AG08395 (cell line): ENCODE data around the gene TRMT2A.
"Not testable (repeated sequence)": the region's sequence is repeated elsewhere in the genome, so short reads cannot be mapped to it uniquely, and the experiment has no call there.

Source experiments
- DNase-seq: peaks from one replicate; pipeline ENCODE4 v3.0.0; 2012; ENCODE audit warnings: mixed read lengths, low spot score

TRMT2A gene, protein sequence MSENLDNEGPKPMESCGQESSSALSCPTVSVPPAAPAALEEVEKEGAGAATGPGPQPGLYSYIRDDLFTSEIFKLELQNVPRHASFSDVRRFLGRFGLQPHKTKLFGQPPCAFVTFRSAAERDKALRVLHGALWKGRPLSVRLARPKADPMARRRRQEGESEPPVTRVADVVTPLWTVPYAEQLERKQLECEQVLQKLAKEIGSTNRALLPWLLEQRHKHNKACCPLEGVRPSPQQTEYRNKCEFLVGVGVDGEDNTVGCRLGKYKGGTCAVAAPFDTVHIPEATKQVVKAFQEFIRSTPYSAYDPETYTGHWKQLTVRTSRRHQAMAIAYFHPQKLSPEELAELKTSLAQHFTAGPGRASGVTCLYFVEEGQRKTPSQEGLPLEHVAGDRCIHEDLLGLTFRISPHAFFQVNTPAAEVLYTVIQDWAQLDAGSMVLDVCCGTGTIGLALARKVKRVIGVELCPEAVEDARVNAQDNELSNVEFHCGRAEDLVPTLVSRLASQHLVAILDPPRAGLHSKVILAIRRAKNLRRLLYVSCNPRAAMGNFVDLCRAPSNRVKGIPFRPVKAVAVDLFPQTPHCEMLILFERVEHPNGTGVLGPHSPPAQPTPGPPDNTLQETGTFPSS

DNA sequence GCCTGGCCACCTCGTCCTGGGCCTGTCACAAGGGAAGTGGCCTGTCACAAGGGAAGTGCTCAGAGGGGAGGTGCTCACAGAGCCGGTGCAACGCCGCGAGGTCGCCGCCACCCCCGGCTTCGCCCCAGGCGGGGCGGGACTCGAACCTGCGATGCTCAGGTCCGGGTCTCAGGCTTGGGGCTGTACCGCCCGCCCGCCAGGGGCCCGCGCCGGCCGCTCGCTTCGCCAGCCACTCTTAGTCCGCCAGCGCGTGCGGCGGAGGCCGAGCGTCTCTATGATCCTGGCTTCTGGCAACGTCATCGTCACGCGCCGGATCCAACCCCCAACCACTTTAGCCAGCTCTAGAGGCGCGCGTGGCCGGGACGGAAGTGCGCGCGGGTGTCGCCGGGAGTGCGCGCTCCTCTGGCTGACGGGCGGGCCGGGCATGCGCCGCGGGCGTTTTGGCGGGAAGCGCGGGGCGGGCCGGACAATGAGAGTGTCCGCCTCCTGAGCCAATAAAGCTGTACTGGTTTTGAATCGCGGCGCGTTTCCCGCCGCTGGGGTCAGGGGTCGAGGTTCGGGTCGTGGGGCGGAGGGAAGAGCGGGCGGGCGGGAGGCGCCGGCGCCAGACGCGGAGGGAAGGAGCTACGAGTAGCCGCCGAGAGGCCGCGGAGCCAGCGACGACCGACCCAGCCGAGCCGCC, at the start of gene TRMT2A:
Gene TRMT2A, minus strand, starts transcription at position 276 of the 682 bp plus-strand sequence. CDS start 320 bp downstream, outside the sequence.
- DNase-seq: peak; percentile 99

DNA sequence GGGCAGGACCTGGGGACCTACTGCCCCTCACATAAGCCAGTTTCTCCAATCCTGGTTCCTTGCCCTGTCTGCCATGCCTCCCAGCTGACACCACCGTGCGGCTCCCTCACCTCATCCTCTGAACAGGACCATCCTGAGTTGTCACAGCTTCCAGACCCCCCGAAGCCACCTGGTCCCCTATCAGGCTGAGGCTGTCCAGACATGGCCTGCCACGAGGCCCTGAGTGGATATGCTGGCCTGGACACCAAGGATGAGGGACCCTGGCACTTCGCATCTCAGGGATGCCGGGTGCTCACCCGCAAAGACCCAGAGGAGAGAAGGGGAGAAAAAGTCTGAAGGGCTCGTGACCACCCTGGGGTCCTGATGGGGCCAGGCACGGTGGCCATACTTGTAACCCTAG, 49.7 kb upstream of the TRMT2A start:
- DNase-seq: no peak

DNA sequence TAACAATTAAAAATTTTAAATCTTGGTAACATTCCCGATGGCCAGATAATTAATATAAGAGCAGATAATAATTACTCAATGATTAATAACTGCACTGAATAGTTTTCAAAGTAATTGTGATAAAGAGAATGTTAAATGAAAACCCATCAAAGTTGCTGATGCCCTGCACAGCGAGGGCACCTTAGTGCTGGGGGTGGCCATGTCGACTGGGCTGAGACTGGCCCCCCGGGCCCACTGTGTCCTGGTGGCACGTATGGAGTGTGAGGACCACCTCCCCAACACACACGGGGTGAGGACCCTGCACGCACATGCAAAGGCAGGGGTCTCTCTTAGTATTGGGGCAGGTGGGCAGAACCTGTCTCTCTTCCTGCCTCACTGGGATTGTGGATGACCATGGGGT, 48.9 kb upstream of the TRMT2A start:
- no peak for DNase-seq

DNA sequence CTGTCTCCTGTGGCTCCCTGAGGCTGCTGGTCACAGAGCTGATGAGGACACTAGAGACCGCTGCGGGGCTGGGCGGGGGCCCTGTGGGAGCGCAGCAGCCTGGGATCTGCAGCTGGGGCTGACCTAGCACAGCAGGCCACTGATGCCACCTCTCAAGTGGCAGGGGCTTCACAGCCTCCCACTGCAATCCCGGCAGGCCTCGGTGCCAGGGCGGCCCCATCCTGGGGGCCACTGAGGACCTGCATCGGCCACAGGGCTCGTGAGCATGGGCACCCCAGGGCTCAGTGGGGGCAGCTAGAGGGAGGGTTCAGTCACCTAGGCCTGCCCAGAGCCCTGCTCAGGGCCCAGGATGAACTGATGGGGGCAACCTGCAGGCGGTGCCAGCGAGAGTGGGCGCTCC, 48.4 kb upstream of the TRMT2A start:
- DNase-seq: no peak

DNA sequence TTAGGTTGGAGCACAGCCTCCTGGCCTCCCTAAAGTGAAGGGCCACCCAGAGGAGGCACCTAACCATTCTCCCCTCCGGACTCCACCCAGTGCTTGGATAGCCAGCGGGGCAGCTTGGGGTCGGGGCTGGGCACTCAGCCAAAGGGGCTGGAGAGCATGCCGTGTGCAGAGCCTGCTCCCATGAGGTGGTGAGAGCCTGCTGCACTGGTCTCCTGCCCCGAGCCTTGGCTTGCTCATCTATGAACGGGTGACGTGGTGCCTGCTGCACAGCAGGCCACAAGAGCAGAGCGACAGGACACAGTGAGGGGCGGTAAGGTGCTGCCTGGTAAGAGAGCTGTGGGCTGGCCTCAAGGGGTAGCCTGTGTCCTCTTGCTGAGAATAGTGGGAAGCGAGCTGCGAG, 47.8 kb upstream of the TRMT2A start:
- DNase-seq: no peak

DNA sequence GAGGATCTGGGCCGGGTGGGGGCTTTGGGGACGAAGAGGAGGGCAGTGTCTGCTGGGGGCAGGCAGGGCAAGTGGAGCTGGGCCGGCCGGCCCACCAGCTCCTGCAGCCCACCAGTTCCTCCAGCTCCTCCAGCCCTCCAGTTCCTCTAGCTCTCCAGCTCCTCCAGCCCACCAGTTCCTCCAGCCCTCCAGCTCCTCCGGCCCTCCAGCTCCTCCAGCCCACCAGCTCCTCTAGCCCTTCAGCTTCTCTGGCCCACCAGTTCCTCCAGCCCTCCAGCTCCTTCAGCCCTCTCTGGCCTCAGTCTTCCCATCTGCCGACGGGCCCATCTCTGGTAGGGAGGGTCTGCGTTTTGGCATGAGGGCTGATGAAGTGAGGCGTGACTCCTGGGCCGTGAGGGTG, 43.0 kb upstream of the TRMT2A start:
- DNase-seq: no peak

DNA sequence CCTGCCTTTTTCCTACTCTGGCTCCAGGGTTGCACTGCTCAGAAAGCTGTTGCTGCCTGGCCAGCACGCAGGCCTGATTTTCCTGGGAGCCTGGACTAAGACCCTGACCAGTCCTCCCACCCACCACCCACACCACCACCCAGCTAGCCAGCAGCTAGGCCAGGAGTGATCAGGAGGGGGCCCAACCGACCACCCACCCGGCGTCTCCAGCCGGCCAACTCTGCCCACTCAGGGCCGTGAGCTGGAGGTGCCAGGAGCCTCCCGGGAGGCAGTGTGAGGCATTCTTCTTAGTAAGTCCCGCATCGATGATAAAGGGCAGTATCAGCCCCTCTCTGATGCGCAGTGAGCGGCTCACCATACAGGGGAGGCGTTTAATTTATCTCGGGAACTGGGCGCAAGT, 42.5 kb upstream of the TRMT2A start:
- not testable (repeated sequence) for DNase-seq

DNA sequence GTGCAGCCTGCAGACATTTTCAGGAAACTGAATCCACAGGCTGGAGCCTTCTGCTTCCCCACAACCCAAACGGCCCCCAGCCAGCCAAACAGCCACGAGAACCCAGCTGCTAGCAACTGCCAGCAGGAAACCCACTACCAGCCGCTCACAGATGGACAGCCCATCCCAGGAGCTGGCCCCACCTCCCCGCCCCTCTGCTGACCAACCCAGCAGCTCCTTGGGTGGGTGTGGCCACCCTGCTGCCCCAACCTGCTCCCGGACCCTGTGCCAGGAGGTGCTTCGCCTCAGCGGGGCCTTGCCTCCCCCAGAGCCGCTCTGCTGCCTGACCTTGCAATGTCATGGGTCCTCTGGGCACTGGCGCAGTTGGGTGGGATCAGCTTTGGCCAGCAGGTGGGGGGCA, 42.0 kb upstream of the TRMT2A start:
- DNase-seq: no peak

DNA sequence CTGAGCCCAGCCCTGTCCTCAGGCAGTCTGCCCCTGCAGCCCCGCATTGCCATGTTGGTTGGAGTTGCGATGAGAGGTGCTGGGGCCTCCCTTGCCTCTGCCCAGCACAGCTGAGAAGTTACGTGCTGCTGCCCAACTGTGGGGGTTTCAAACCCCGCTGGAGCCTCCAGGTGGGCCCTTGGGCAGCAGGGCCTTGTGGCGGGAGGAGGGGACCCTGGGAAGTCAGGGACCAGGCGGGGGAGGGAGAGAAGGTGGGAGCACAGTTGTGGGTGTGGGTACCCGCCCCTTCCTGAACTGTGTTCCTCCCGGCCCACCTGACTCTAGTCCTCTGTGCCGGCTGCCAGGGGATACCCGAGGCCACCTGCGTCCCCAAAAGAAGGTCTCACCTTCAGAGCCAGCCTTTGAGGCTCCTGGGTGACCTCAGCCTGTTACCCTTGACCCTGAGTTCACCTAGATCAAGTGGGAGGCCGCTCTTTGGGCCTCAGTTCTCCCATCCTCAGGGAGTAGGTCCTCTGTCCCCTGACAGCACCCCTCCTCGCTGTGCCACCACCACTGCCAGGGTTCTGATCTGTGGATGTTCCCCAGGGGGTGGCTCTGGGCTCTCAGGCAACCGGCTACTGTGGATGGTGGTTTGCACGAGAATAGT, 41.5 kb upstream of the TRMT2A start:
- DNase-seq: no peak

DNA sequence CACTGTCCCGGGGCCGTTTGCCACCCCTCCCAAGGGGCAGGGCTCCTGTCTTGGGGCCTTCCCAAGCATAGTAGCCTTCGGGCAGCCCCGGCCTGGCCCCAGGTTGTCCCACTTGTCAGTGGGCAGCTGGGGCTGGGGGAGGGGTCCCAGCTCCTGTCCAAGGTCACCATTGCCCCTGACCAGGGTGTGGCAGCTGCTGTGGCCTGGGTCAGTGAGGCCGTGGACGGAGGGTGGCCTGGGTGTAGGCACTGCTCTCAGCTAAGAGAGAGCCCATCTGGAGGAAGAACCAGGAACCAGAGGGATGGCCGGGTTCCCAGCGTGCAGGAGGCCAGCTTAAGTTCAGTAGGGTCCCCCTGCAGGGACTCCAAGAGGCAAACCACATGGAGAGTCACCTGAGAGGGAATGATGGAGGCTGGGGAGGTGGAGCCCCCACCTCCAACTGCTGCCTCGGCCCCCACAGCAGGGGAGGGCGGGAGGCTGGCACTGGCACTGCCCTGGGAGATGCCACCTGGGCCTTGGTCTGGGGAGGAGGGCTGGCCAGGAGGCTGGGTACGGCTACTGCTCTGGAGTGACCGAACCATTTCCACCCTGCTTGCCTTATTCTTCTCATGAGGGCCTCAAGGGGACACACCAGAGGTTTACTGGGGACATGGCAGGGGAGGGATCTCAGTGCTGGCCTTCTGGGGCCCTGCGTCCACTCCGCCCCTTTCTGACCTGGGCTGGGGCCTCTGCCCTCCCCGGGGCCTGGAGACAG, 40.6 kb upstream of the TRMT2A start:
- DNase-seq: no peak

DNA sequence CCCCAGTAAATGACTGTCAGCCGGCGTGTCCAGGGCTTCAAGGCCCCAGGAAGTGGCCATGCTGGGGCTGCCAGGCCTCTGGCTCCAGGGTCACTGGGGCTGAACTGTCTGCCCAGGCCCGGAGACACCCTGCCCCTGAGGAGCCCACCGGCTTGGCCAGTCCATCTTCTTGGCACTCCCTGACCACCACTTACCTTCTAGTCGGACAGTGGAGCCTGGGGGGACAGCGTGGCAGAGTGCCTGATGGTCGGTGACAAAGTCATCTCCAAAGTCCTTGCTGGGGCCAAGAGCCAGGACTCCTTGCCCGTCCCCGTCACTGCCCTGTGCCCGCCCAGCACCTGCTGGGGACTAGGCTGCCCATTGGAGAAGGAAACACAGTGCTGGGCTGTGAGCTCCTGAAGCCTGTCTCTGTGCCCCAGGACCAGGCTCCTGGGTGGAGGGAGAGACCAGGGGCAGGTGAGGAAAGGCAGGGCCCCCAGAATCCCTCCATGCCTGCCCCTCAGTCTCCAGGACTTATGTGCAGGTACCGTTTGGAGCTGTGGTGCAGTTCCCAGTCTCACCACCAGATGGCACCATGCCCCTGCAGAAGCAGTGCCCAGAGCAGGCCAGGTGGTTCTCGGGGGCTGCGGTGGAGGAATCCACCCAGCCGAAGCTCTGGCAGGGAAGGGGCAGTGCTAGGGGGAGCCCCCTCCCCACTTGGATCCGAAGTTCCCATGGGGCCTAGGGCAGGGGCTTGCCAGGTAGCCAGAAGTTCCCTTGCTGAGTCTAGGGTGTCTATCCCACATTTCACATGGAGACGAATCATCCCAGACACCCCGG, 39.8 kb upstream of the TRMT2A start:
- peak; percentile 73 for DNase-seq

DNA sequence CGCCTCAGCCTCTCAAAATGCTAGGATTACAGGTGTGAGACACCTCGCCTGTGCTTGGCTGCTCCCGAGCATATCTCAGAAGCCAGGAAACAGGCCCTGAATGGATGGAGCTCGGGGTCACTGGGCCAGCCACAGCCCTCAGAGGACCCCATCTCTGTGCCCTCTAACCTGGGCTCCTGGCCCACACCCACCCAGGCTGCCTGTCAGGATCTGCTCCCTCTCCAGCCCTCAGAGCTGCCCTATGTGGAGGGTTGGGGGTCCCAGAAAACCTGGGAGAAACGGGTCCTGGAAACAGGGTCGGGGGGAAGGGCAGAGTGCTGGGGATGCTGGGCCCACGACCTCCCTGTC, 39.0 kb upstream of the TRMT2A start:
- no peak for DNase-seq

DNA sequence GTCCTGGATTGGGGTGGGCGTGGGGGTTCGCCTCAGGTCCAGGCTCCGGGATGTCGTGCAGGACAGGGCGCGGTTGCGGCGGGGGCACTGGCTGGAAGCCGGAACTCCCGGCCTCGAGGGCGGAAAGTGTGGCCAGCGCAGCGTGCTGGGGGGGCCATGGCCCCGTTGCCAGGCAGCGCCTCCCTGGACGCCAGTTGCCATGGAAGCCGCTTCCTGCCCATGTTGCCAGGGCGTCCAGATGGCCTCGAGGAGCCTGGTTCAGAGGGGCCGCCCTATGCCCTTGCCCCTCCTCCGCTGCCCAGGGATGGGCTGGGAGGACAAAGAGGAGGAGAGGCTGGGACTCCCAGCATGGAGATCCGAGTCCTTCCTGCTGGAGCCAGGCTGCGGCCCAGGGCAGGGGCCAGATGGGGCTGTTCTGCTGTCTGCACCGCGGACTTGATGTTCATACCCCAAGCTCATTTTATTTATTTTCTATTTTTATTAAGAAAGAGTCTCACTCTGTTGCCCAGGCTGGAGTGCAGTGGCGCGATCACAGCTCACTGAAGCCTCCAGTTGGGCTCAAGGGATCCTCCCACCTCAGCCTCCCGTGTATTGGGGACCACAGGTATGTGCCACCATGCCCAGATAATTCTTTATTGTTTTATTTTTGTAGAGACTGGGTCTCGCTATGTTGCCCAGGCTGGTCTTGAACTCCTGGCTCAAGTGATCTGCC, 38.5 kb upstream of the TRMT2A start:
- DNase-seq: peak; percentile 88

DNA sequence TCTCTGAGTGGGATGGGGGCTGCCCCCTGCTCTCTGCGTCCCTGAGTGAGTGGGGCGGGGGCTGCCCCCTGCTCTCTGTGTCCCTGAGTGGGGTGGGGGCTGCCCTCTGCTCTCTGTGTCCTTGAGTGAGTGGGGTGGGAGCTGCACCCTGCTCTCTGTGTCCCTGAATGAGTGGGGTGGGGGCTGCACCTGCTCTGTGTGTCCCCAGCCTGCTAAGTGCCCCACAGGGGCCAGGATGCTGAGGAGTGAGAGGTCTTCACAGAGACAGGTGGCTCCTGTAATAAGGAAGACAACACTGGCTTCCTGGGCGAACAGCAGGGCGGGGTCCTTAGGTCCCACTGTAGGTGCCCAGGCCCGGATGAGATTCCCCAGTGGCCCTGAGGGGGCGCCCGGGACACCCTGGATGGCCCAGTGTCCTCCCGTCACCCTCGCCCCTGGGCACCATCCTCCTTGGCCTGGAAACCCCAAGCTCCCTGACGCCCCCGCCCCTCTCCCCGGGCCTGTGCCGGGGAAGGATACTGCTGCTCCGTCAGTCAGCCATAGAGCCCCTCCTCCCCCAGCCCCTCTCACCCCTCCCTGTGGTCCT, 37.7 kb upstream of the TRMT2A start:
- no peak for DNase-seq

DNA sequence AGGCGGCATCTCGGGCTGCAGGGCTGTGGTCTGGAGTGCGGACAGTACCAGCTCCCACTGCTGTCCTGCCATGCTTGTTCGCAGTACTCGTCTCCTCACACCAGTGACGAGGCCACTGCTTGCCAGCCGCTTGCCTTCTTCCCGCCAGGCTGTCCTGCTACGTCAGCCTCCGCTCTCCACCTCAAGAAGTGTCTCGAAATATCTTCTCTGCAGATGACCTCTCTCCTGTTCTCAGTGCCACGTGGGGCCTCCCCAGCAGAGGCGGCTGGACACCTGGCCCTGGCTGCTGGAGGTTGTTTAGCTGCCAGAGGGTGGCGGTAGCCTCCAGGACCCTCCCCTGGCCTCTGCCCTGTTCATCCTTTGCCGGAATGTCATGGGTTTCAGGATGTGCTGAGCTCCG, 36.9 kb upstream of the TRMT2A start:
- DNase-seq: no peak

DNA sequence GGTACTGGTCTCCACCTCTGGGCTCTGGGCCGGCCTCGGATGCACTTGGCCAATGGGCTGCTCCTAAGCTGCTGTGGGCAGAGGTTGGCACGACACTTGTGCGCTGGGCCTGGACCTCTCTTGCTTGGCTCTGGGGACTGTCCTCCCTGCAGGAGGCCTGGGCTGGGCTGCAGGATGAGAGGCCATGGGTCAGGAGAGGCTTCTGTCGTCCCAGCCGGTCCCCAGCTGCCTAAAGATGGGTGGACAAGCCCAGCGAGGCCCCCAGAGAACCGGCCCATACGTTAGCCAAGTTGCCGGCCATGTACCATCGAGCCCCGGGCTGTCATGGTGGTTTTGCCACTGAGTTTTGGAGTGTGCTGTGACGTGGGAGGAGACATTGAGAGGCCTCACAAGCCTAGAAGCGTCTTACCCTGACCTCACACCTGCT, 35.5 kb upstream of the TRMT2A start:
- no peak for DNase-seq

DNA sequence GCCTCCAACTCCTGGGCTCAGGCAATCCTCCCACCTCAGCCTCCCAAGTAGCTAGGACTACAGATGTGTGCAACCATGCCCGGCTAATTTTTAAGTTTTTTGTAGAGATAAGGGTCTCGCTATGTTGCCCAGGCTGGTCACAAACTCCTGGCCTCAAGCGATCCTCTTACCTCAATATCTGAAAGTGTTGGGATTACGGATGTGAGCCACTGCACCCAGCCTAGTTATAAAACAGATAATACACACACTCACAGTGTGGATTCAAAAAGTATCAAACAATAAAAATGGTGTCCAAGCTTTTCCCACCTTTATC, 34.2 kb upstream of the TRMT2A start:
- no peak for DNase-seq

DNA sequence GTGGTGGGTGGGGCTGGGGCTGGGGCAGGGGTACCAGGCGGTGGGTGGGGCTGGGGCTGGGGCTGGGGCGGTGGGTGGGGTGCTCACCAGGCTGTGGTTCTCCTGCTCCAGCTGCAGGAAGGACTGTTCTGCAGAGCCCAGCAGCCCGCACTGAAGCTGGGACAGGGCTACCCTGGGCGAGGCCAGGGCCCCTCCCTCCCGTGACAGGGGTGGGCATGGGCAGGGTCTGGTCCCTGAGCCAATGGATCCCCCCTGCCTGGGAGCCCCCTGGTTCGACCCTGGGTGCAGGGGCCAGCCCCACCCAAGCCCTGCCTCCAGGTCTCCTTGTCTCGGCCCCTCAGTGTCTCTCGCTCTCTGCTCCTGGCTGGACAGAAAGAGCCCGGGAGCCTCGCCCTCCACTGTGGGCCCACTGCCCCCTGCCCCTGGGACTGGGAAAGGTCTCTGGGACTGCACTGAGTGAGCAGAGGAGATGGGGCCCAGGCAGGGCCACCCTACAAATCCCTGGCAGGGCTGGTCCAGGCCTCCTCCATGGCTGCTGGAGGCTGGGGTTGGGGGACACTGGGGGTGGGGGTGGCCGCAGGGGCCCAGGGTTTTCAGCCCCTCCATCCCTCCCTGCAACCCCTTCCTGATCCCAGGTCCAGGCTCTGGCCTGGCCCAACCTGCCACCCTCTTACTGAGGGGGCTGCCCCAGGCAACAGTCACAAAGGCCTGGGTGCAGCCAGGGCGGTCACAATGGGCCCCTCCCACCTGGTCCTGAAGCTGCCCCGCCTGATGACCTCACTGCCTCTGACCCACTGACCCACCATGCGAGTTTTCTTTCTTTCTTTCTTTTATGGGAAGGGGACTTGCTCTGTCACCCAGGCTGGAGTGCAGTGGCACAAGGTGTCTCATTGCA, 33.6 kb upstream of the TRMT2A start, which contains the start of gene CCDC188:
Gene CCDC188, minus strand, starts transcription at position 675 of the 895 bp plus-strand sequence. Its CDS starts 69 bp downstream, at position 606.
- no peak for DNase-seq
